Ishikawa (cell line): ENCODE results near the gene WDR82.

Source experiments
- CEBPB ChIP-seq: IDR thresholded peaks from 2 replicates; pipeline ENCODE4 v1.6.1; 2012
- CREB1 ChIP-seq: IDR thresholded peaks from 2 replicates; pipeline ENCODE4 v1.6.1; 2012; ENCODE audit warnings: low read depth
- EGR1 ChIP-seq: IDR thresholded peaks from 2 replicates; pipeline ENCODE4 v1.6.1; 2012
- EP300 ChIP-seq: IDR thresholded peaks from 2 replicates; pipeline ENCODE4 v1.6.1; 2012; ENCODE audit warnings: borderline replicate concordance
- FOXM1 ChIP-seq: IDR thresholded peaks from 2 replicates; pipeline ENCODE4 v1.6.1; 2012; ENCODE audit warnings: low read depth, borderline replicate concordance
- NFIC ChIP-seq: IDR thresholded peaks from 2 replicates; pipeline ENCODE4 v1.6.1; 2012
- RAD21 ChIP-seq: IDR thresholded peaks from 2 replicates; pipeline ENCODE4 v1.6.1; 2012; ENCODE audit warnings: low read depth
- TAF1 ChIP-seq: IDR thresholded peaks from 2 replicates; pipeline ENCODE4 v1.6.1; 2012; ENCODE audit warnings: low read depth, mild to moderate bottlenecking
- TCF12 ChIP-seq: IDR thresholded peaks from 2 replicates; pipeline ENCODE4 v1.6.1; 2012; ENCODE audit warnings: low read depth
- TEAD4 ChIP-seq: IDR thresholded peaks from 2 replicates; pipeline ENCODE4 v1.6.1; 2012
- YY1 ChIP-seq: IDR thresholded peaks from 2 replicates; pipeline ENCODE4 v1.6.1; 2012; ENCODE audit warnings: low read depth
- ZBTB7A ChIP-seq: IDR thresholded peaks from 2 replicates; pipeline ENCODE4 v1.6.1; 2012; ENCODE audit warnings: low read depth
- TF ChIP-seq, protein P1 (sequence below): IDR thresholded peaks from 2 replicates; pipeline ENCODE4 v1.6.1; 2012
- TF ChIP-seq, protein P2 (sequence below): IDR thresholded peaks from 2 replicates; pipeline ENCODE4 v1.6.1; 2012
- TF ChIP-seq, protein P3 (sequence below): IDR thresholded peaks from 2 replicates; pipeline ENCODE4 v1.6.1; 2012; ENCODE audit warnings: low read depth, mild to moderate bottlenecking

Gene WDR82

DNA sequence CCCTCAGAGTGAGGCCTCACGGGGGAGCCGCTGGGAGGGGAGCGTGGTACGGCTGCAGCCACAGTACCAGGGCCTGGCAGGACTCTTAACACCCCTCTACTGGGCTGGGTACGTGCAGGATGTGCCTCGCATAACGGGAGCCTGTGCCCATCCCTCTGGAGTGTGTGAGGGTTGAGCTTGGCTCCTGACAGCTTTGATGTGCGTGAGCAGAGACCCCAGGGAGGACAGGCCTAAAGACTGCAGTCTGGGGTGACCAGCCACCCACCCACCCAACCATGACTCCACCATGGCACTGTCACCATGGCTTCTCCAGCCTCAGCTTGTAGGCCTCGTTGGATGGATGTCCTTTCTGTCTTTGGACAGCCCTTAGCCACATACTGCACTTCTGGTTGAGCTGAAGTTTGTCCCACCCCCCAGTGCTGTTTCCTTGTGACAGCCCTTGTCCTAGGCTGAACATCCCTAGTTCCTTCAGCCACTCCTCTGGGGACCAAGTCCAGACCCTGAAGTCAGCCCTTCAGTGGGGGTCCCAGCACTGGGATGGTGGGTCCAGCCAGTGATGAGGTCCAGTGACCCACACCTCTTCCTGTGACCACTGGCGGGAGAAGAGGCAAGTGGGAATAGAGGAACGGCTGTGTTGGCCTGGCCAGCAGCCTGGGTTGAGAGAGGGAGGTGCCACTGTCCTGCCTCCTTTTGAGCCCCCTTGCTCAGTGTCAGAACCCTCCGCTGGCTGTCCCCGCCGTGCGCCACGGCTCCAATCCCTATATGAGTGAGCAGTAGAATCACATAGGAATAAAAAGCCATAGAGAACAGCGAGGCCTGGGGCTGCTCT is 15.3 kb upstream of the WDR82 start:
- TF ChIP-seq, protein P1, sequence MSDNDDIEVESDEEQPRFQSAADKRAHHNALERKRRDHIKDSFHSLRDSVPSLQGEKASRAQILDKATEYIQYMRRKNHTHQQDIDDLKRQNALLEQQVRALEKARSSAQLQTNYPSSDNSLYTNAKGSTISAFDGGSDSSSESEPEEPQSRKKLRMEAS: no peak
- TF ChIP-seq EGR1 (no peak), FOXM1 (no peak), NFIC (no peak), TCF12 (no peak), CEBPB (no peak), YY1 (no peak), ZBTB7A (no peak), RAD21 (no peak), EP300 (no peak), TAF1 (no peak), CREB1 (no peak), TEAD4 (no peak)
- TF ChIP-seq, protein P2, sequence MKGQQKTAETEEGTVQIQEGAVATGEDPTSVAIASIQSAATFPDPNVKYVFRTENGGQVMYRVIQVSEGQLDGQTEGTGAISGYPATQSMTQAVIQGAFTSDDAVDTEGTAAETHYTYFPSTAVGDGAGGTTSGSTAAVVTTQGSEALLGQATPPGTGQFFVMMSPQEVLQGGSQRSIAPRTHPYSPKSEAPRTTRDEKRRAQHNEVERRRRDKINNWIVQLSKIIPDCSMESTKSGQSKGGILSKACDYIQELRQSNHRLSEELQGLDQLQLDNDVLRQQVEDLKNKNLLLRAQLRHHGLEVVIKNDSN: no peak
- TF ChIP-seq, protein P3, sequence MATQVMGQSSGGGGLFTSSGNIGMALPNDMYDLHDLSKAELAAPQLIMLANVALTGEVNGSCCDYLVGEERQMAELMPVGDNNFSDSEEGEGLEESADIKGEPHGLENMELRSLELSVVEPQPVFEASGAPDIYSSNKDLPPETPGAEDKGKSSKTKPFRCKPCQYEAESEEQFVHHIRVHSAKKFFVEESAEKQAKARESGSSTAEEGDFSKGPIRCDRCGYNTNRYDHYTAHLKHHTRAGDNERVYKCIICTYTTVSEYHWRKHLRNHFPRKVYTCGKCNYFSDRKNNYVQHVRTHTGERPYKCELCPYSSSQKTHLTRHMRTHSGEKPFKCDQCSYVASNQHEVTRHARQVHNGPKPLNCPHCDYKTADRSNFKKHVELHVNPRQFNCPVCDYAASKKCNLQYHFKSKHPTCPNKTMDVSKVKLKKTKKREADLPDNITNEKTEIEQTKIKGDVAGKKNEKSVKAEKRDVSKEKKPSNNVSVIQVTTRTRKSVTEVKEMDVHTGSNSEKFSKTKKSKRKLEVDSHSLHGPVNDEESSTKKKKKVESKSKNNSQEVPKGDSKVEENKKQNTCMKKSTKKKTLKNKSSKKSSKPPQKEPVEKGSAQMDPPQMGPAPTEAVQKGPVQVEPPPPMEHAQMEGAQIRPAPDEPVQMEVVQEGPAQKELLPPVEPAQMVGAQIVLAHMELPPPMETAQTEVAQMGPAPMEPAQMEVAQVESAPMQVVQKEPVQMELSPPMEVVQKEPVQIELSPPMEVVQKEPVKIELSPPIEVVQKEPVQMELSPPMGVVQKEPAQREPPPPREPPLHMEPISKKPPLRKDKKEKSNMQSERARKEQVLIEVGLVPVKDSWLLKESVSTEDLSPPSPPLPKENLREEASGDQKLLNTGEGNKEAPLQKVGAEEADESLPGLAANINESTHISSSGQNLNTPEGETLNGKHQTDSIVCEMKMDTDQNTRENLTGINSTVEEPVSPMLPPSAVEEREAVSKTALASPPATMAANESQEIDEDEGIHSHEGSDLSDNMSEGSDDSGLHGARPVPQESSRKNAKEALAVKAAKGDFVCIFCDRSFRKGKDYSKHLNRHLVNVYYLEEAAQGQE: no peak

DNA sequence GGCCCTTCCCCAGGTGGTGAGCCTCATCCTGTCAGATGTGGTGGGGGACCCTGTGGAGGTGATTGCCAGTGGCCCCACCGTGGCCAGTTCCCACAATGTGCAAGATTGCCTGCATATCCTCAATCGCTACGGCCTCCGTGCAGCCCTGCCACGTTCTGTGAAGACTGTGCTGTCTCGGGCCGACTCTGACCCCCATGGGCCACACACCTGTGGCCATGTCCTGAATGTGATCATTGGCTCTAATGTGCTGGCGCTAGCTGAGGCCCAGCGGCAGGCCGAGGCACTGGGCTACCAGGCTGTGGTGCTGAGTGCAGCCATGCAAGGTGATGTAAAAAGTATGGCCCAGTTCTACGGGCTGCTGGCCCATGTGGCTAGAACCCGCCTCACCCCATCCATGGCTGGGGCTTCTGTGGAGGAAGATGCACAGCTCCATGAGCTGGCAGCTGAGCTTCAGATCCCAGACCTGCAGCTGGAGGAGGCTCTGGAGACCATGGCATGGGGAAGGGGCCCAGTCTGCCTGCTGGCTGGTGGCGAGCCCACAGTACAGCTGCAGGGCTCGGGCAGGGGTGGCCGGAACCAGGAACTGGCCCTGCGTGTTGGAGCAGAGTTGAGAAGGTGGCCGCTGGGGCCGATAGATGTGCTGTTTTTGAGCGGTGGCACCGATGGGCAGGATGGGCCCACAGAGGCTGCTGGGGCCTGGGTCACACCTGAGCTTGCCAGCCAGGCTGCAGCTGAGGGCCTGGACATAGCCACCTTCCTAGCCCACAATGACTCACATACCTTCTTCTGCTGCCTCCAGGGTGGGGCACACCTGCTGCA is 14.0 kb upstream of the WDR82 start:
- TF ChIP-seq, protein P1: no peak
- no peak for TF ChIP-seq CEBPB

DNA sequence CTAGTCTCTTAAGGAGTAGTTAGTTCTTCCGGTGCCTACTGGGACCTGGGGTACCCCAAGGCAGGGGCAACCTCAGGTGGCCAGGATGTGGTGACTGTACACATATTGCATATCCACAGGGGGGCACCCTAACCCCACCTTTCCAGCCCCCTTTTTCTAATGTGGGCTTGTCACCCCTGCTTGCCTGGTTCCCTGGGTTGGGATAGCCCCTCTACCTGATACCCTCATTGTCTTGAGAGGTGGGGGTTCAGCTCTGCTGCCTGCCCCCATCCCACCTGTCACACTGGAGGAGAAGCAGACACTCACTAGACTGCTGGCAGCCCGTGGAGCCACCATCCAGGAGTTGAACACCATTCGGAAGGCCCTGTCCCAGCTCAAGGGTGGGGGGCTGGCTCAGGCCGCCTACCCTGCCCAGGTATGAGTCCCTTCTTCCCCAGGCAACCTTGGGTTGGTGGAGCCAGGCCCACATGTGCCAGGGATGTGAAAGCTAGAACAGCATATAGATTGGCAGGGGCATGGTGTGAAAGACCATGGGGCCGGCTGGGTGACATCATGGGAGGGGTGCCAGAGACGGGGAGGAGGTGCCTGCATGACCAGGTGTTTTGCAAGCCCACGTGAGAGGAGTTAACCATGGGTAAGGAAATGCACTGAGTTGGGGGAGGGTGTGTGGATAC is 13.2 kb upstream of the WDR82 start:
- TF ChIP-seq FOXM1: no peak
- no peak for TF ChIP-seq TCF12
- peak; percentile 72 for TF ChIP-seq RAD21
- TF ChIP-seq ZBTB7A: no peak
- no peak for TF ChIP-seq YY1

DNA sequence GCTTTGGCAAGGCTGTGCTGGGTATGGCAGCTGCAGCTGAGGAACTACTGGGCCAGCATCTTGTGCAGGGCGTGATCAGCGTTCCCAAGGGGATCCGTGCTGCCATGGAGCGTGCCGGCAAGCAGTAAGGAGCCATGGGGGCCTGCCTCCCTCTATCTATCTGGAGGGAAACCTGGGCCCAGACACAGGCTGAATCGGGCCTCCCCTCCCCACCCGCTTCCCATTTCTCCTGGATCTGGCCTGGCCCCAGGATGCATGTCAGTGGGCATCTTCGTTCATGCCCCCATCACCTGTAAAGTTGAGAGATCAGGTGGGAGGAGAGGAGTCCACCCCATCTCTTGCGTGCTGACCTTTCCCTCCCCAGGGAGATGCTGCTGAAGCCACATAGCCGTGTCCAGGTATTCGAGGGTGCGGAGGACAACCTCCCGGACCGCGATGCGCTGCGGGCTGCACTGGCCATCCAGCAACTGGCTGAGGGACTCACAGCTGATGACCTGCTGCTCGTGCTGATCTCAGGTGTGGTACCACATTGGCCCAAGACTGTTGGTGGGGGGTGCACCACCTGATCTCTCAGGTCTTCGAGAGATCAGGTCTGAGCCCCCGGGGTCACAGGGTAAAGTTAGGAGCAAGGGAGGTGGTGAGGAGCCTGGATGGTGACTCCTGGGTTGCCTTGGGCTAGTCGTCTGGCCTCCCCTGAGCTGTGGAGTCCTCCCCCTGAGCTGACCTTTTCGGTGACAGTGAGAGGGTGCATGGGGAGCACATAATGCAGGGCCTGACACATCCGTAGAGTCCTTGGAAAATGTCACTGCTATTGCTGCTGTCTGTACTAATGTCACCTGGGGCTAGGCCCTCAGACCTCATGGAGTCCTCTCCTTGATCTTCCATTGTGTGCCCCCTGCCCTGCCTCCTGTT is 12.4 kb upstream of the WDR82 start:
- TF ChIP-seq TAF1 (no peak), TCF12 (no peak), YY1 (no peak), ZBTB7A (no peak), TEAD4 (no peak), EGR1 (no peak)
- TF ChIP-seq, protein P2: no peak

DNA sequence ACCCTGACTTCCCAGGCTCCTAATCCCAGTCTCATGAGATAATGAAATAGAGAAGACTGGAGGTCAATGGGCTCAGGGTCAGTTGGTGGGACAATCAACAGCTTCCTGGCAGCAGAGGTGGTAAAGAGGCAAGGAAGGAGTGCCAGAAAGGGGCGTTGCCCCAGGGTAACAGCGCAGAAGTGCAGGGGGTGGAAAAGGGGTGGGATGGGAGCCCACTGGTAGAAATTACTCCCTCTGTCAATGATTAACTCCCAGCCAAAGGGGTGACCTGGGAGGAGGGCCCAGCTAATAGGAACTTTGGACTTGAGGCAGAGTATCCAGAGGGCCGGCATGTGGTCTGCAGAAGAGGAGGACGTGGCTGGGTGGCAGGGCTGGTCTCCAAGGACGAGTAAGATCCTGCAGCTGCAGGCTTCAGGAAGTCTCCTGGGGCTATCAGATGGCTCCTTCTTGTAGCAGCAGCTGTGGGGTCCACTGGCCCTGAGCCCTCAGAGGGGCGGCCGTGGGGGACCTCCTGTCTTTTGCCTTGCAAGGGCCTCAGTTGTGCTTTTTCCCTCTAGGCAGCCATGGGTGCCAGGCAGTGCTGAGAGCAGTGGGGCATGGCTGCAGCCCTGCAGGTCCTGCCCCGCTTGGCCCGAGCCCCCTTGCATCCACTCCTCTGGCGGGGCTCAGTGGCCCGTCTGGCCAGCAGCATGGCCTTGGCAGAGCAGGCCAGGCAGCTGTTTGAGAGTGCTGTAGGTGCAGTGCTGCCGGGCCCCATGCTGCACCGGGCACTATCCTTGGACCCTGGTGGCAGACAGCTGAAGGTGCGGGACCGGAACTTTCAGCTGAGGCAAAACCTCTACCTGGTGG is 11.5 kb upstream of the WDR82 start:
- no peak for TF ChIP-seq ZBTB7A
- no peak for TF ChIP-seq EGR1
- no peak for TF ChIP-seq NFIC

DNA sequence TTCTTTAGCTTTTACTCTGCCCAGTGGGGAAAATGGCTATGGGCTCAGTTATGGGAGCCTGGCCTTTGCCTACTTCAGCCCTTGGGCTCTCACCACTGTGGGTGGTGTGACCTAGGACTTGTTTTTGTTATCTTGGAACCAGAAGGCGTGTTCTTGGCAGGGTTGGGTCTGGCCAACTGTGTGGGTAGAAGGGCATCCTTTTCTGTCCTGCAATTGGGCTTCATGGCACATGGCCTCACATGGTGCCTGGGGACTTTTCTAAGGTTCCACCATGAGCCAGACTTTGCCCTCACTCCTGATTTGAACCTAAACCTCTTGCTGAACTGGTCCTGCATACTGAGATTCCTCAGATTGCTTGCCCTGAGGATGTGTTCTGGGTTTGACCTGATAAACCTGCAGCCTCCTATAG is 10.9 kb upstream of the WDR82 start:
- TF ChIP-seq YY1: no peak
- no peak for TF ChIP-seq ZBTB7A
- TF ChIP-seq TCF12: no peak
- no peak for TF ChIP-seq FOXM1
- TF ChIP-seq EGR1: no peak
- TF ChIP-seq NFIC: no peak
- TF ChIP-seq, protein P3: no peak
- TF ChIP-seq, protein P2: no peak
- TF ChIP-seq TAF1: no peak
- TF ChIP-seq CEBPB: no peak
- no peak for TF ChIP-seq TEAD4
- no peak for TF ChIP-seq CREB1
- TF ChIP-seq RAD21: no peak
- TF ChIP-seq, protein P1: no peak
- TF ChIP-seq EP300: no peak
